ENCODE measurements around the gene KRT3. TPM values are rescaled to one million over a fixed set of nuclear protein-coding genes. Genes with fewer than 3 reads are reported as not detected.

Gene KRT3
- total and polyA plus RNA-seq, 4 donors, result not detected

- Histone ChIP-seq H3K9me3 (ENCODE audit: control insufficient read depth in 4 of 4, low read length in 3 of 4) (peaks cover 0 to 4% (median 0%) of the 10 kb centered on the region in 4 donors), H3K9ac (ENCODE audit: low read depth in 1 of 2, low read length in 2 of 2) (no peak overlapping the region), H3K4me3 (ENCODE audit: low read depth in 1 of 3, low read length in 3 of 3) (no peak overlapping the region), H3K4me1 (ENCODE audit: control insufficient read depth in 4 of 4, insufficient read depth in 4 of 4, low read length in 3 of 4) (no peaks in the 10 kb centered on the region), H3K36me3 (ENCODE audit: control insufficient read depth in 4 of 4, insufficient read depth in 3 of 4, low read depth in 1 of 4, low read length in 3 of 4) (no peaks in the 10 kb centered on the region), H3K27me3 (ENCODE audit: control insufficient read depth in 4 of 4, insufficient read depth in 4 of 4, low read length in 3 of 4) (no peaks in the 10 kb centered on the region), H3K27ac (ENCODE audit: low read depth in 1 of 2, low read length in 2 of 2) (no peak overlapping the region)
- 80% methylated on average over 3 of the region's 3 CpGs for WGBS
- DNase-seq (ENCODE audit: low spot score), result no peak
- TF ChIP-seq ATF3 (IDR thresholded peaks at IDR 0.05), result no peak
- TF ChIP-seq HNF4G (IDR thresholded peaks at IDR 0.05), result no peak
- no peak for TF ChIP-seq RXRA (IDR thresholded peaks at IDR 0.05)
- no peak for TF ChIP-seq MAX (IDR thresholded peaks at IDR 0.05)
- TF ChIP-seq NR2F2 (IDR thresholded peaks at IDR 0.05), result no peak
- no peak for TF ChIP-seq YY1 (IDR thresholded peaks at IDR 0.05)
- no peak for TF ChIP-seq CTCF (IDR thresholded peaks at IDR 0.05; ENCODE audit: low read depth, low read length, missing input control)
- TF ChIP-seq RAD21 (IDR thresholded peaks at IDR 0.05), result no peak
- TF ChIP-seq HNF4A (conservative IDR thresholded peaks at IDR 0.05), result no peak
- no peak for TF ChIP-seq GABPA (IDR thresholded peaks at IDR 0.05 in 1 of 2, conservative IDR thresholded peaks at IDR 0.05 in 1 of 2)
- no peak for TF ChIP-seq ZBTB33 (IDR thresholded peaks at IDR 0.05)
Observed at GRCh38 chr12:52755533-52755932, 40.4 kb downstream of the KRT3 start.

GRCh38 chr12:52754135-52754534, 41.8 kb downstream of the KRT3 start:
- Histone ChIP-seq H3K27ac (ENCODE audit: low read depth in 1 of 2, low read length in 2 of 2) (no peak overlapping the region), H3K4me3 (ENCODE audit: low read depth in 1 of 3, low read length in 3 of 3) (no peak overlapping the region), H3K9ac (ENCODE audit: low read depth in 1 of 2, low read length in 2 of 2) (no peak overlapping the region), H3K9me3 (ENCODE audit: control insufficient read depth in 4 of 4, low read length in 3 of 4) (no peaks in the 10 kb centered on the region), H3K27me3 (ENCODE audit: control insufficient read depth in 4 of 4, insufficient read depth in 4 of 4, low read length in 3 of 4) (no peaks in the 10 kb centered on the region), H3K36me3 (ENCODE audit: control insufficient read depth in 4 of 4, insufficient read depth in 3 of 4, low read depth in 1 of 4, low read length in 3 of 4) (no peaks in the 10 kb centered on the region), H3K4me1 (ENCODE audit: control insufficient read depth in 4 of 4, insufficient read depth in 4 of 4, low read length in 3 of 4) (no peaks in the 10 kb centered on the region)
- no peak for DNase-seq (ENCODE audit: low spot score)
- TF ChIP-seq MAX (IDR thresholded peaks at IDR 0.05) (no peak), RAD21 (IDR thresholded peaks at IDR 0.05) (no peak), SP1 (IDR thresholded peaks at IDR 0.05) (no peak), ATF3 (IDR thresholded peaks at IDR 0.05) (no peak), ZBTB33 (IDR thresholded peaks at IDR 0.05) (no peak), NR2F2 (IDR thresholded peaks at IDR 0.05) (no peak), FOXA2 (IDR thresholded peaks at IDR 0.05) (no peak), RXRA (IDR thresholded peaks at IDR 0.05) (no peak), YY1 (IDR thresholded peaks at IDR 0.05) (no peak), CTCF (IDR thresholded peaks at IDR 0.05; ENCODE audit: low read depth, low read length, missing input control) (no peak), HNF4G (IDR thresholded peaks at IDR 0.05) (no peak), TAF1 (conservative IDR thresholded peaks at IDR 0.05) (no peak), FOXA1 (IDR thresholded peaks at IDR 0.05) (no peak), JUND (IDR thresholded peaks at IDR 0.05) (no peak), GABPA (IDR thresholded peaks at IDR 0.05 in 1 of 2, conservative IDR thresholded peaks at IDR 0.05 in 1 of 2) (no peak), REST (IDR thresholded peaks at IDR 0.05) (no peak), HNF4A (conservative IDR thresholded peaks at IDR 0.05) (no peak), EGR1 (IDR thresholded peaks at IDR 0.05; ENCODE audit: low read depth in 2 of 2) (no peak)

Data from liver (tissue), 9 donors.